Activated CD4-positive, alpha-beta T cell treated with anti-CD3 and anti-CD28 coated beads, Interleukin-2, Interleukin-4, amounts not matched to agents 100 ng/mL and 50 ng/mL, durations not matched to agents 16 hours and 8 hours (primary cell): ENCODE data around the gene SRMS.
"Not testable (repeated sequence)": the region's sequence is repeated elsewhere in the genome, so short reads cannot be mapped to it uniquely, and the experiment has no call there.

Source experiments
- DNase-seq: peaks from one replicate; pipeline ENCODE4 v3.0.0-alpha.2; 2020; ENCODE audit warnings: low spot score

SRMS gene

DNA sequence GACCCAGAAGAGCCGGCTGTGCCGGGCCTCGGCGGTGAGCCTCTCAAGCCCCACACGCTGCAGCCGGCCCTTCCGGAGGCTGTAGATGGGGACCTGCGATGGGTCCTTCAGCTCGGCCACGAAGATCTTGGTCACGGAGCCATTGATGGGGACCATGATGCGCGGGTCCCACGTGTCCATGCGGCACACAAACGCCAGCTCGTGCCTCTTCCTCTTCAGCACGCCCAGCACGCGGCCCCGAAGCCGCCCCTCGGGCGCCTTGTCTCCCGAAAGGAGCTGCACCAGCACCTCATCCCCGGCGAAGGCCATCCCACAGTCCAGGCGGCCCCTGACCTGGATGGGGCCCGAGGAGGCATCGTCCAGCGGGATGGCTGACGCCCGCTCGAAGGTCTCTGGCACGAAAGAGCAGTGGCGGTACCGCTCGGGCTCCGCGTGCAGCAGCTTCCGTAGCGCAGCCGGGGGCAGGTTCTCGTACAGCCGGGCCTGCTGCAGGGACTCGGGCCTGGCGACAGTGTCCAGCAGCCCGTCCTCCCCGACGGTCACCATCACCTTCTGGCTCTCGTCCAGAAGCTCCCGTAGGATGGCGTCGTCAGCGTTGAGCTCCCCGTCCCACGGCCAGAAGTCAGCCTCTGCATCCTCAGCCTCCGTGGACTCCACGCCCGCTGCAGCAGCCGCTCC, 17.6 kb upstream of the SRMS start:
- no peak for DNase-seq

DNA sequence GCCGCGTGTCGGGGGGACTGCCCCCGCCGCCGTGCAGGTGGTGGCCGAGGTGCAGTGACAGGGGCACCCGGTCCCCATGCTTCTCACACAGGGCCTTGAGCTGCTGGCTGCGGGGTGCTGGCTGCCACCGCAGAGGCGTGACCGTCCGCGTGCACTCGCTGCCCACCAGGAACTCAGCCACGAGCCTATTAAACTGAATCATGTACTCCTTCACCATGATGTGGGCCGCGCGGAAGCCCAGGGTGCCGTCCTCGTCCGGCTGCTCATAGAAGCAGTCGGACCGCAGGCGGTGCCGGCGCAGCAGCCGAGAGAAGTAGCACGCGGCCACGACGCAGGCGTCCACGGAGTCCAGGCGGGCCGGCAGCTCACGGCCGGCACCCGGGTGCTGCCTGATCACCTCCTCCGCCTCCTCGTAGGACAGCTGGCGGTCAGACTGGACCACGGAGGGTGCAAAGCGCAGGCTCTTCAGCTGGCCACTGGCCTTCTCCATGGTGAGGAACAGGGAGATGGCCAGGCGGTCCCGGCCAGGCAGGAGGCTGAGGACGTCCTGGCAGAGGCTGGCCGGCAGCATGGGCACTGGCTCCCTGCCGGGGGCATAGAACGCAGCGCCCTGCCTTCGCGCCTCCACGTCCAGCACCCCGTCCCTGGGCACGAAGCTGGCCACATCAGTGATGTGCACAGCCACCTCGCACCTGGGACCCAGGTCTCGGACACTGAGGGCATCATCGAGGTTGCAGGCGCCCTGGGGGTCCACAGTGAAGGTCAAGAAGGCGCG, 16.7 kb upstream of the SRMS start:
- DNase-seq: no peak

DNA sequence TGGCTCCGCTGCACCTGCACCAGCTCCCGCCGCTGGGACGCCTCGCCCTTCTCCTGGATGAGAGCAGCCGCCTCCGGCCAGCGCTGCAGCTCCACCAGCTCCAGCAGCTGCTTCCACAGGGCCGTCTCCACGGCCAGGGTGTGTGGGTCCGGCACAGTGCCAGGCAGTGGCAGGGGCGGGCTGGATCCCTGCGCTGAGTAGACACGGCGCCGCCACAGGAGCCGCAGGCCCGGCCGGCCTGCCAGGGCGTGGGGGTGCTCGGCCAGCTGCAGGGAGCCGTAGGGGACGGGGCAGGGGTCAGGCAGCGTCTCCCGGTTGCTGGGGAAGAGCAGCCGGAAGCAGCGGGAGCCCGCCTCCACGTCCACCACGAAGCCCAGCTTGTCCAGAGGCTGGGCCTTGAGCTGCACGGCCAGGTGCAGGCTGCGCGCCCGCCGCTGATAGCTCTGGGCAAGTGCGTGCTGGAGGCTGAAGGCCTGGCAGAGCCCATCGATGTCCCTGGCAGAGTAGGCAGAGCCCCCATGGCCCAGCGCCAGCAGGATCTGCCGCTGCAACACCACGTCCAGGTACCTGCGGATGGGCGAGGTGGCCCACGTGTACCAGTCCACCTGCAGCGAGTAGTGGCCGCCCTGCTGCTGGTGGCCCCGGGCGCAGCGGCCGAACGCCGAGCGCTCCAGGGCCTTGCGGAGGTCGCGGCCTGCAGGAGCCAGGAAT, 15.8 kb upstream of the SRMS start:
- DNase-seq: no peak

DNA sequence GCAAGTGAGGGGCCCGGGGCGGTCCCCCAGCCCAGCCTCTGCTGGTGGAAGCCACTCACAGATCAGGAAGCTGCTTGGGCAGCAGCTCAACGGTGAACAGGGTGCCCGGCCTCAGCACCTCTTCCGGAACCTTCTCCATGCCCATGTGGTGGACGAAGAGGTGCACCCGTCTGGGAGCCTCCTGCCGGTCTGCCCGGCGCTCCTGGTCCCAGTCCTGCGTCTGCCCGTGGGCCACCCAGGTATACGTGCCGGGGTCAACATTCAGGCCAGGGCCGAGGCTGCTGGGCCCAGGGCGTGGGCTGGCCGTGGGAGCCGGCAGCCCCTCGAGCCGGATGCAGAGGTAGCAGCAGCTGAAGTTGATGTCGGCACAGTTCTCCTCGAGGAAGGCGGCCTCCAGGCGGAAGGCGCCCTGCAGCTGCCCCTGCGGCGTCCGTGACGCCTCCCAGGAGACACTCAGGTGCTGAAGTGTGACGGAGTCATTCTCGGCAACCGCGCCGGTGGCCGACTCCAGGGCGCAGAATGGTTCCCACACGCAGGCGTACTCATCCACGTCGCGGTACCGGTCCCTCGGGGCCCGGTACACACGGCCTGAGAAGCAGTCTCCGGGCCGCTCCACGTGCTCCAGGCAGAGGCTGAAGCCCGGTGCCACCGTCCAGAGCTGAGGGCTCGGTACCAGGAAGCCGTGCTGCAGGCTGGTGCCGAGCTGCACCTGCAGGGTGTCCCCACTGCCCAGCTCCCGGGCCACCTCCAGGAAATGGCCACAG, 15.1 kb upstream of the SRMS start:
- DNase-seq: no peak

DNA sequence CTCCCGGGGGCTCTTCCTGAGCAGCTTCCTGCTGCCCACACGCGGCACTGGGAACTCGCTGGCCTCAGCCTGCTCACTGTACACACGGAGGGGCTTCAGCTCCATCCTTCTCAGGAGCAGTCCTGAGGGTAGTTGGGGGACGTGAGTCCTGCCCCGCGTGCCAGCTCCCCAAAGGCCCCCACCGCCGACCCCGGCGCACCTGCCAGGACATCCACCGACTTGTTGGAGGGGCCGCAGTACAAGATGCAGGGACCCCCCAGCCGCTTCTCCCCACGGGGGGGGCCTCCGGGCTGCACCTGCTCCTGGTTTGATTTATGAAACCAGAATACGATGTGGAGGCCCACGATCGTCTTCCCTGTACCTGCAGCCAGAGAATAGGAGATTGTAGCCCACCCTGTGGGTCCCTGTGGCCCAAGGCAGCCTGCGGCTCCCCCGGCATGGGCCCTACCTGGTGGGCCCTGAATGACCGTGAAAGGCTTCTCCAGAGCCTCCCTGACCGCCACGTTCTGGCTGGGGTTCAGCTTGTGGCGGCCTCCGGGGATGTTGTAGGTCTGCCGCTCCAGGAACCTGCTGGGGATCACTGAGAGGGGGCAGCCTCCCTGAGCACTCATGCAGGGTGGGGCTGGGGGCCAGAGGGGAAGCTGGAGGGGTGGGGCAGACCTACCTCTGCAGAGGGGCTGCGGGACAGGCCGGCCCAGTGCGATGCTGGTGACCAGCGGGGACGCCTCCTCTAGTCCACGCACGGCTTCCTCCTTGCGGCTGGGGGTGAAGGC, 14.3 kb upstream of the SRMS start:
- DNase-seq: no peak

DNA sequence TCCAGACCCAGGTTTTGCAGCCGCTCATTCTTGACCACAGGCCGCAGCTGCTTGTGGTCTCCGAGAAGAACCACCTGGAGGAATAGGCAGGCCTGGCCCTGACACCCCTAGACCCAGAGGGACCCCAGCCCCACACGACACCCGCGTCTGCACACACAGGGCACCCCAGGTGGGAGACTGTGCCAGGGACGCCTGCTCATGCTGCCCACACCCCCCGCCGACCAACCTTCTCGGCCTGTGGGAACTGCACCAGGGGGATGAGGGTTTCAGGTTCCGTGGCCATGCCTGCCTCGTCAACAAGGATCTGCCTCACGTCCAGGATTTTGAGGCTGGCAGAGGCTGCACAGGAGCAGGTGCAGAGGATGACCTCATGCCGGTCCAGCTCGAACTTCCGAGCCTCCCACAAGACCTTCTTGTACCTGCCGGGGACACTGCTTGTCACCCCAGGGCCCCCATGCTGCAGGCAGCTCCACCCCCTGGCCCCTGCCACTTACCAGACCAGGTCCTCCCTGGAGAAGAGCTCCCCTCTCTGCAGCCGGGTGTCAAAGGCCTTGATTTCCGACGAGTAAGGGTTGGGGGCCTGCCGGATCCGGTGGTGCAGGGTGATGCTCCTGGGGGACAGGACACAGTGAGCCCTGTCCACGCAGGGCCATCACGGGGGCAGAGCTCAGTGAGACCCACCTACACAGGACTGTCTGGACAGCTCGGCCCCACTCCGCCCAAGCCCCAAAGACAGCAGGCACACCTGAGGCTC, 13.5 kb upstream of the SRMS start:
- no peak for DNase-seq

DNA sequence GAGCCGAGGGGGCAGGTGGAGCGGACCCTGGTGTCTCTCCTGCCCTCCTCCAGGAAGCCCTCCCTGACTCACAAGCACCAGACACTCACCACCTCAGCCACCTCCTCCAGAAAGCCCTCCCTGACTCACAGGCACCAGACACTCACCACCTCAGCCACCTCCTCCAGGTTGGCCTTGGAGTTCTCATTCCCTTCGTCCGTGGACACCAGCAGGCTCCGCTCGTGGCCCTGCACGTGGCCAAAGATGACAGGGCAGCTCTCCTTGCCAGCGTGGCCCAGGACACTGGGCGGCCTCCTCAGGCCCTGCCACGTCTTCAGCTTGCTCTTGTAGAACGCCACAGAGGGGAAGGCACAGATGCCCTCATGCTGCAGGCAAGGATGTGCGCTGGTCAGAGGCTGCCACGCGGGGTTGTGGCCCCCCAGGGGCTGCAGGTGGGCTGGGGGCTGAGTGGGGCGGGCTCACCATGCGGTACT, 12.8 kb upstream of the SRMS start:
- no peak for DNase-seq

DNA sequence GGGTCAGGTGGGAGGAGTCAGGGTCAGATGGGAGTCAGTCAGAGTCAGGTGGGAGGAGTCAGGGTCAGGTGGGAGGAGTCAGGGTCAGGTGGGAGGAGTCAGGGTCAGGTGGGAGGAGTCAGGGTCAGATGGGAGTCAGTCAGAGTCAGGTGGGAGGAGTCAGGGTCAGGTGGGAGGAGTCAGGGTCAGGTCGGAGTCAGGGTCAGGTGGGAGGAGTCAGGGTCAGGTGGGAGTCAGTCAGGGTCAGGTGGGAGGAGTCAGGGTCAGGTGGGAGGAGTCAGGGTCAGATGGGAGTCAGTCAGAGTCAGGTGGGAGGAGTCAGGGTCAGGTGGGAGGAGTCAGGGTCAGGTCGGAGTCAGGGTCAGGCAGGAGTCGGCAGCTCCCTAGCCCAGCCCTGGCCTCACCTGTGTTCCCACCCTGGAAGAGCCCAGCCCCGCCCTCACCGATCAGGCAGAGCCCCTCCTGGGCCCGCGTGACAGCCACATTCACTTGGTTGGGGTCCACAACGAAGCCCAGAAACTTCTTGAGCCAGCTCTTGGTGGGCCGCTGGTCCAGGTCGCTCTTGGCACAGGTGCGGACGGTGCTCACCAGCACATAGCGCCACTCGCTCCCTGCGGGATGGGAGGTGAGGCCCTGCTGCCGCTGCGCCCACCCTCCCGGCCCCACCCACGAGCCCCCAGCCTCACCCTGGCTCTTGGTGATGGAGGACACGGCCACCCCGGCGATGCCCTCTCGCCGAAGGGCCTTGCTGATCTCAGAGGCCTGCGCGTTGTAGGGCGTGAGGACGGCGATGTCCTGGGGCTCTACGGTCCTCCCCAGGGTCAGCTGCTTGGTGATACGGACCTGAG, 12.2 kb upstream of the SRMS start:
- DNase-seq: not testable (repeated sequence)

DNA sequence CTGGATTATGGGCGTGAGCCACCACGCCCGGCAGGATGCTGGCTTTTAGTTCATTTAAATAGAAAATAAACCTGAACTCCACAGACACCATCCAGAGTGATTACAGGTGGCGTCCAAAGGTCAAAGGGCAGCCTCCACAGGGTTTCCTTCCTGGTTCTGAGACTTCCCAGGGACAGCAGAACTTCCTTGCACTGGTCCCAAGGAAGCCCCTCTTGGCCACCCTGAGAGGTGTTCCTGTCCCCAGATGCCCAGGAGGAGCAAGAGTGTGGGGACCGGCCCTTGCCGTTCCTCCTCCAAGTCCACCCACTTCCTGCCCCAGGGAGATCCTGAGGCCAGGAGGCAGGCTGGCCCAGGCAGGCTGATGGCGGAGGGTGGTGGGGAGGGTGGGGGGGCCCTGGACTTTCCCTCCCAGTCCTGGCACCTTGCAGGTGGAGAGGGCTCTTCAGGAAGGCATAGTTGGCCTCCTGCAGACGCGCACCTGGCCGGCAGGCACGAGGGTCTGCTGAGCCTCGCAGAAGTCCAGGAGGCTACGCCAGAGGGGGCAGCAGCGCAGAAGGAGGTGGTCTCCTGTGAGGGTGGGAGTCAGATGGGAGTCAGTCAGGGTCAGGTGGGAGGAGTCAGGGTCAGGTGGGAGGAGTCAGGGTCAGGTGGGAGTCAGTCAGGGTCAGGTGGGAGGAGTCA, 11.4 kb upstream of the SRMS start:
- DNase-seq: no peak

DNA sequence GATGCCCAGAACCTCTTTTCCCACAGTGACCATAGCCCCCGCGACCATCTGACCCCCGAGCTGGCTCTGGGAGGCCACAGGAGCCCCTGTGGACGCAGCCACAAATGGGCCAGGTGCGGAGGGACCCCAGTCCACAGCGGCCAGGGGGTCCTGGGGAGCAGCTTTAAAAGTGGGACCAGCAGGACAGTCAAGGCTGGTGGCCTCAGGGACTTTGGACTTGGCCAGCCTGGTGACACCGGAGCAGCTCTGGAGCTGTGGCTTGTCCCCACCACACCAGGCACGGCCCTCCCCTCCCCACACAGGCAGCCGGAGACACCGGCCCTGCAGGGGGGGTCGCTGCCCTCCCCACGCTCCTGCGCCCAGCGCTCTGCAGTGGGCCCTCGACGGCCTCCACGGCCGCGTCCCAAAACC, 9.9 kb upstream of the SRMS start:
- DNase-seq: no peak

DNA sequence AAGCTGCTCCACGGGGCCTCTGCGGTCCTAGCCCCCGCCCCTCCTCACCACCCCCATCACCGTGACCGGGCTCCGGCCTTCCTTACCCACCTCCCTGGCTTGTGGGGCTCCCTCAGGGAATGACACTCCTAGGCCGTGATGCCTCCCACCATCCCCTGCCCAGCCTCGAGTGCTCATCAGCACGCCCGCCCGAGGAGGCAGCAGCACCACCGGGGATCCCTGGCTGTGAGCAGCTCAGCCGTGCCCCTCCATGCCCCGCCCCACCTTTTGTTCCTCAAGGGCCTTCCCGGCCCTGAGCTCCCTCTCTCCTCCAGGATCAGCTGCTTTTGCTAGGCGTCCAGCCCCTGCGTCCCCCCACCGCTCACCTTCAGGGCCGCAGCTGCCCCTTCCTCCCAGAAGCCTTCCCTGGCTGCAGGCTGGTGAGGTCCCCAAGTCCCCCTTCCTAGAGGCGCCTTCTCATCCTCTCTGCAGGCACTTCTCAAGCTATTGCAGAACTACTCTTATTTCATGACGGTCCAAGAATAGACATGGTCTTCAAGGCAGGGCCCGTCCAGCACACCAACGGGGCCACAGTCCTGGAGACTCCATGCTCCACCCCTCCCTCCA, 9.4 kb upstream of the SRMS start:
- DNase-seq: no peak

DNA sequence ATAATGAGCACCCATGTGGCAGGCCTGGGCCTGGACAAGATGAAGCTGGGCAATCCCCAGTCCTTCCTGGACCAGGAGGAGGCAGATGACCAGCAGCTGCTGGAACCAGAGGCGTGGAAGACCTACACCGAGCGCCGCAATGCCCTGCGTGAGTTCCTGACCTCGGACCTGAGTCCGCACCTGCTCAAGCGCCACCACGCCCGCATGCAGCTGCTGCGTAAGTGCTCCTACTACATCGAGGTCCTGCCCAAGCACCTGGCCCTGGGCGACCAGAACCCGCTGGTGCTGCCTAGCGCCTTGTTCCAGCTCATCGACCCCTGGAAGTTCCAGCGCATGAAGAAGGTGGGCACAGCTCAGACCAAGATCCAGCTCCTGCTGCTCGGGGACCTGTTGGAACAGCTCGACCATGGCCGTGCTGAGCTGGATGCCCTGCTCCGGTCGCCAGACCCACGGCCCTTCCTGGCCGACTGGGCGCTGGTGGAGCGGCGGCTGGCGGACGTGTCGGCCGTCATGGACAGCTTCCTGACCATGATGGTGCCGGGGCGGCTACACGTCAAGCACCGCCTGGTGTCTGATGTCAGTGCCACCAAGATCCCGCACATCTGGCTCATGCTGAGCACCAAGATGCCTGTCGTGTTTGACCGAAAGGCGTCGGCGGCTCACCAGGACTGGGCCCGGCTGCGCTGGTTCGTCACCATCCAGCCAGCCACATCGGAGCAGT, 8.3 kb upstream of the SRMS start:
- no peak for DNase-seq

DNA sequence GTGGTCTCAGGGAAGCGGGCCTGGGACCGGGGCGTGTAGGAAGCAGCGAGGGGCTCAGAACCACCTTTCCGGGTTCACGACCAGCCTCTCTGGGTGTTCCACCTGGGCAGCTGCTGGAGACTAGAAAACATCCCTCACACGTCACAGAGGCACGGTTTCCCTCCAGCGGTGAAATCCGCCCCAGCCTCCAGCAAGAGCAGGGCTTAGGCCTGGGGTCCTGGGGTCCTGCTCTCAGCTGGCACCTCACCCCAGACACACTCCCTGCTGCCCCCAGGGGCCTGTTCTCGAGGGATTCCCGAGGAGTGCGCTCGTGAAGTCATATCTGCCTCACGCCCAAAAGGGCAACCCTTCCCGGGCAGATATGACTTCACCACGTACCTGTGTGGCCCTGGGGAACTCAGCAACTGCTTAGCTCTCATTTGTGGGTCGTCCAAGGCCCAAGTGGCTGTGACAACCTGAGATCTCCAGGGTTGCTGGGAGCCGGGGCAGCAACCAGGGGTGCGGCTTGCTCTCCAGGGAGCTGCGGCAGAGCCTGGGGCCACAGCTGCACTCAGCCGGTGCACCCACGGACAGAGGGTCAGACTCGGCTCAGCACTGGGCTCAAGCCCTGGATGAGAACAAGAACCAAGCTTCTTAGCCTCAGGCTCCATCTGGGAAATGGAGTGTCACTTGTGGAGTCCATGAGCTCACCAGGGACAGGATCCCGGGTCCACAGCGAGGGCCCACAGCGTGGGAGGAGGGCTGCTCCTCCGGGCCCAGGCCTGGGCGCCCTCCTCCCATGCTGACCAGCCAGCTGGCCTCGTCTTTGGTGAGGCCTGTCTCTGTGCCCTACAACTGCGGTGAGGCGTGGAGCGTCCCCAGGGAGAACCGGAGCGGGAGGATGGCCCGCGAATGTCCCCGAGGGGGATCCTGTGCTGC, 7.1 kb upstream of the SRMS start:
- no peak for DNase-seq

DNA sequence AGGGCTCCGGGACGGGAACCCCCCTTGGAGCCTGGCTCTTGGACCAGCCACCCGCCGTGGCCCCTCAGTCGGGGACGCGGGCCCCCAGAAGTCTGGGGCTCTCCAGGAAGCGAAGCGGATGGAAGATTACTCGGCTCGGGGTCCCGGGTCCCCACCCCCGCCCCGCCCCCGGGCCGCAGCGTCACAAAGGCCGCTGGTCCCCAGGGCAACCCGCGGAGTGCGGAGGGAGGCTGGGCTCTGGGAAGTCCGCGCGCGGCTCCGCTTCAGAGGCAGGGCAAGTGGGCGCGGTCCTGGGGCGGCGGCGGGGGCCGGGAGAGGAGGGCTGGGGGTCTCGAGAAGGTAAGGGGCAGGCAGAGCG, 6.4 kb upstream of the SRMS start, which contains the start of gene FNDC11:
Gene FNDC11, plus strand, starts transcription at position 227 of the 358 bp plus-strand sequence. CDS start 1,505 bp downstream, outside the sequence.
- no peak for DNase-seq

DNA sequence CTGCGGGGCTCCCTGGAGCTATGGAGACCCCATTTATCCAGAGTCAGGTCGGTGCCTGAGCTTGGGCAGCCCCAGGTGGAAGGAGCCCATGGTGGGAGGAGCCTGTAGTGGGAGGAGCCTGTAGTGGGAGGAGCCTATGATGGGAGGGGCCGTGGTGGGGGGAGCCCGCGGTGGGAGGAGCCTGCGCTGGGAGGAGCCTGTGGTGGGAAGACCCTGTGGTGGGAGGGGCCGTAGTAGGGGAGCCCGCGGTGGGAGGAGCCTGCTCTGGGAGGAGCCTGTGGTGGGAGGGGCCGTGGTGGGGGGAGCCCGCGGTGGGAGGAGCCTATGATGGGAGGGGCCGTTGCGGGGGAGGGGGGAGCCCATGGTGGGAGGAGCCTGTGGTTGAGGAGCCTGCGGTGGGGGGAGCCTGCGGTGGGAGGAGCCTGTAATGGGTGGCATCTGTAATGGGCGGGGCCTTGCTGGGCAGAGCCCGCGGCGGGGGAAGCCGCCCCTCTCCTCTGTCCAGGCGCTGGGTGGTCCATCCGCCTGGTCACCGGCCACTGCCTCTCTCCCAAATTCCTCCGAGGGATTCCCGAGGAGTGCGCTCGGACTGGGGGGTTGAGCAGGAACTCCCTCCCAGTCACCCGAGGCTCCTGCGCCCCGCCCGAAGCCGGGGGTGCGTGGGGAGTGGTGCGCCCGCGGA, 5.8 kb upstream of the SRMS start:
- DNase-seq: peak; percentile 74
